ENCODE results near the gene PFDN6. TPM values are rescaled to one million over a fixed set of nuclear protein-coding genes. Genes with fewer than 3 reads are reported as not detected.

The PFDN6 gene
- total RNA-seq, 1 experiment from 2014 or later, result 153 TPM

DNA sequence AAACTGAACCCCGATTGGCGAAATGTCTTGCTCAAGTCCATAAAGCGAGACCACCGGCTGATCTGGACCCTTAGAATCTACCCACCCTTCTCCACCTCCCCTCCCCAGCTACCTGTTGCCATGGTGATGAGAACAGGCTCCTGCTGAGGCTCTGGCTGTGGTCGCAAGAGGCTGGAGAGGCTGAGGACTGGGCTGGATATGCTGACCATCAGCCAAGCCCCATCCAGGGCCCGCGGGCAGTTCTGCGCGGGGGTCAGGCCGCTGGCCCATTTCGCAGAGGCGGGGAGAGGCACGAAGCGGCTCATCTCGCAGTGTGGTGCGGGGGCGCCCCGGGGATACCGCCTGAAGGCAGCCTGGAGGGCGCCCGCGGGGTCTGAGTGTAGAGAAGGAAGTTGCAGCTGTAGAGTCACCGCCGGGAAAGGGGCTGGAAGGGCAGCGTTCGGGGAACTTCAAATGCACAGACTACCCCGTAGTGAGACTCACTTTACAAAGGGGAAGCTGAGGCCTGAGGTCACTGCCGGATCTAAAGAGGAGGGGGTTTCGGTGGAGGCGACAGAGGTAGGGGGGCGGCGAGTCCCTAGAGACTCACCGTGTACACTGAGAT is 23.8 kb downstream of the PFDN6 start:
- Histone ChIP-seq H3K4me1 (ENCODE audit: insufficient read depth, low read length) (peaks cover 19% of the 10 kb centered on the region), H3K36me3 (ENCODE audit: low read depth, low read length) (no peaks in the 10 kb centered on the region), H2AFZ (ENCODE audit: low read length) (peak overlapping the region; percentile 58), H3K79me2 (ENCODE audit: low read length) (peaks cover 46% of the 10 kb centered on the region), H3K4me2 (ENCODE audit: low read length) (peak overlapping the region; percentile 87), H3F3A (ENCODE audit: low read length, unreplicated experiment) (no peaks in the 10 kb centered on the region), H3K27me3 (ENCODE audit: low read length) (no peaks in the 10 kb centered on the region), H3K9me2 (replicated peaks; ENCODE audit: low read length) (no peaks in the 10 kb centered on the region), H4K20me1 (ENCODE audit: low read length) (peaks cover 6% of the 10 kb centered on the region; the same call in 1 of the 2 replicates), H3K27ac (ENCODE audit: low read length) (peak overlapping the region; percentile 82), H3K4me3 (ENCODE audit: low read length) (peak overlapping the region; percentile 75), H3K9ac (ENCODE audit: low read length) (peak overlapping the region; percentile 92), H3K9me3 (ENCODE audit: low read length) (no peaks in the 10 kb centered on the region)
- ChIA-PET CTCF (interaction anchor here (0.6 kb wide), 2 partner anchors 75 to 621 kb away, joined by 3 read pairs; no protein-coding TSS in a partner anchor), POLR2A (ENCODE audit: unreplicated experiment) (no interaction called here)
- ATAC-seq (0 out of 2 replicates have a peak, but pooled peaks have one; percentile 1), DNase-seq (no peak)
- intact Hi-C loops (cut with micrococcal nuclease), result loop anchor here (2.0 kb wide), 2 partner anchors 14 to 78 kb away; partner anchors contain the start of genes KIFC1 and RGL2
- TF ChIP-seq, protein P1, sequence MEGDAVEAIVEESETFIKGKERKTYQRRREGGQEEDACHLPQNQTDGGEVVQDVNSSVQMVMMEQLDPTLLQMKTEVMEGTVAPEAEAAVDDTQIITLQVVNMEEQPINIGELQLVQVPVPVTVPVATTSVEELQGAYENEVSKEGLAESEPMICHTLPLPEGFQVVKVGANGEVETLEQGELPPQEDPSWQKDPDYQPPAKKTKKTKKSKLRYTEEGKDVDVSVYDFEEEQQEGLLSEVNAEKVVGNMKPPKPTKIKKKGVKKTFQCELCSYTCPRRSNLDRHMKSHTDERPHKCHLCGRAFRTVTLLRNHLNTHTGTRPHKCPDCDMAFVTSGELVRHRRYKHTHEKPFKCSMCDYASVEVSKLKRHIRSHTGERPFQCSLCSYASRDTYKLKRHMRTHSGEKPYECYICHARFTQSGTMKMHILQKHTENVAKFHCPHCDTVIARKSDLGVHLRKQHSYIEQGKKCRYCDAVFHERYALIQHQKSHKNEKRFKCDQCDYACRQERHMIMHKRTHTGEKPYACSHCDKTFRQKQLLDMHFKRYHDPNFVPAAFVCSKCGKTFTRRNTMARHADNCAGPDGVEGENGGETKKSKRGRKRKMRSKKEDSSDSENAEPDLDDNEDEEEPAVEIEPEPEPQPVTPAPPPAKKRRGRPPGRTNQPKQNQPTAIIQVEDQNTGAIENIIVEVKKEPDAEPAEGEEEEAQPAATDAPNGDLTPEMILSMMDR (conservative IDR thresholded peaks at IDR 0.05; ENCODE audit: low read depth, low read length), result 0 out of 2 replicates have a peak, but pooled peaks have one; percentile 9
- no peak for TF ChIP-seq EZH2phosphoT487 (IDR thresholded peaks at IDR 0.05; ENCODE audit: borderline replicate concordance, low read length)
- BruUV-seq (replicated peaks), result TSS peak; percentile 70

DNA sequence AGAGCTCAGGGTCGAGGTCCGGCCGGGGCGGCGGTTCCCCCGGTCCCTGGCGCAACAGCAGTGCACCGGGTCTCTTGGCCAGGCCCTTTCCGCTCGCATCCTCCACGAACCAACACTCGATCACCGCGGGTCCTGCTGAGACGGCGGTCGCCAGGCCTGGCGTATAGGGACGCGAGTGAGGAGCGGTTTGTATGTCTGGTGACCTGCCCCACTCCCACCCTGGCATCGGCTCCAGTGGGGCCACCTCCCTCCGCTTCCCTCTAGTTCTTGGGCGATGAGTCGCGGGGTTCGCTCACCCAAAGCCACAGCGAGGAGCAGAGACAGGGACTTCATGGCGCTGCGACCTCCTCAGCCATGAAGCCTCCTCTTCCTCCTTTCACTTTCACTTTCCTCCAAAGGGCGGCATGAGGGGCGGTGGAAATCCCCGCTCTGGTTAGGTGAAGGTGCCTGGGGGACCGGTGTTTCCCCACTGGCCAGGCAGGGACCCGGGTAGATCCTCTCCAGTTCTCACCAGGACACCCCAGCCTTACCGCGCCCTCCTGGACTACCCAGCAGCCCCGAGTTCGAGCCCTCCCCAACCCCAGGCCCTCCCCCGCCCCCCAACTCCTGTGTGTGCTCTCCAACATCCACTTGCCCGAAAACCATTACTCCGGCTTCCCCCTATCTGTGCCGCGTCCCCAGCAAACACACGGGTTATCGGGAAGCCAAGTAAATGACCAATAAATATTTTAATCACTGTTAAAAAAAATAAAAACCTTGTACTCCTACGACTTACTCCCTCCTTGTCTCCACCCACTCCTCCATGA is 24.5 kb downstream of the PFDN6 start, which contains the start of gene TAPBP:
TAPBP (minus strand) TSS at position 370 of the 806 bp plus-strand sequence; CDS start at position 333, 37 bp downstream.
- CTCF ChIA-PET, result interaction anchor here (0.6 kb wide), 1 partner anchor 75 kb away, joined by 3 read pairs; no protein-coding TSS in a partner anchor
- no peak for TF ChIP-seq EZH2 (IDR thresholded peaks at IDR 0.05; ENCODE audit: low read length, unreplicated experiment)
- TF ChIP-seq, protein P1 (conservative IDR thresholded peaks at IDR 0.05; ENCODE audit: low read depth, low read length), result no peak
- TF ChIP-seq EZH2phosphoT487 (IDR thresholded peaks at IDR 0.05; ENCODE audit: borderline replicate concordance, low read length), result no peak
- H3K27me3 ChIP-seq (ENCODE audit: low read length), result no peaks in the 10 kb centered on the region
- H2AFZ ChIP-seq (ENCODE audit: low read length), result peak within 1 kb of the TSS; percentile 58
- H3K4me1 ChIP-seq (ENCODE audit: insufficient read depth, low read length), result peaks cover 26% of the 10 kb centered on the region
- DNase-seq, result peak; percentile 59
- peaks cover 6% of the 10 kb centered on the region; the same call in 1 of the 2 replicates for H4K20me1 ChIP-seq (ENCODE audit: low read length)
- H3K36me3 ChIP-seq (ENCODE audit: low read depth, low read length), result peaks cover 4% of the 10 kb centered on the region; the same call in 1 of the 2 replicates
- no peaks in the 10 kb centered on the region for H3K9me2 ChIP-seq (replicated peaks; ENCODE audit: low read length)
- peak; percentile 7 for ATAC-seq
- peak within 1 kb of the TSS; percentile 87 for H3K4me2 ChIP-seq (ENCODE audit: low read length)
- H3K9ac ChIP-seq (ENCODE audit: low read length), result peak within 1 kb of the TSS; percentile 92
- H3F3A ChIP-seq (ENCODE audit: low read length, unreplicated experiment), result no peaks in the 10 kb centered on the region
- peaks cover 39% of the 10 kb centered on the region for H3K79me2 ChIP-seq (ENCODE audit: low read length)
- intact Hi-C loops (cut with micrococcal nuclease), result loop anchor here (2.0 kb wide), 2 partner anchors 15 to 77 kb away; partner anchors contain the start of genes KIFC1 and RGL2
- H3K27ac ChIP-seq (ENCODE audit: low read length), result peak within 1 kb of the TSS; percentile 82
- H3K4me3 ChIP-seq (ENCODE audit: low read length), result peak within 1 kb of the TSS; percentile 75
- H3K9me3 ChIP-seq (ENCODE audit: low read length), result no peaks in the 10 kb centered on the region
- TSS peak; percentile 53 for BruUV-seq (replicated peaks)
- POLR2A ChIA-PET (ENCODE audit: unreplicated experiment), result no interaction called here
